ENCODE results near the gene KIF3A.

- TF ChIP-seq, protein P1, sequence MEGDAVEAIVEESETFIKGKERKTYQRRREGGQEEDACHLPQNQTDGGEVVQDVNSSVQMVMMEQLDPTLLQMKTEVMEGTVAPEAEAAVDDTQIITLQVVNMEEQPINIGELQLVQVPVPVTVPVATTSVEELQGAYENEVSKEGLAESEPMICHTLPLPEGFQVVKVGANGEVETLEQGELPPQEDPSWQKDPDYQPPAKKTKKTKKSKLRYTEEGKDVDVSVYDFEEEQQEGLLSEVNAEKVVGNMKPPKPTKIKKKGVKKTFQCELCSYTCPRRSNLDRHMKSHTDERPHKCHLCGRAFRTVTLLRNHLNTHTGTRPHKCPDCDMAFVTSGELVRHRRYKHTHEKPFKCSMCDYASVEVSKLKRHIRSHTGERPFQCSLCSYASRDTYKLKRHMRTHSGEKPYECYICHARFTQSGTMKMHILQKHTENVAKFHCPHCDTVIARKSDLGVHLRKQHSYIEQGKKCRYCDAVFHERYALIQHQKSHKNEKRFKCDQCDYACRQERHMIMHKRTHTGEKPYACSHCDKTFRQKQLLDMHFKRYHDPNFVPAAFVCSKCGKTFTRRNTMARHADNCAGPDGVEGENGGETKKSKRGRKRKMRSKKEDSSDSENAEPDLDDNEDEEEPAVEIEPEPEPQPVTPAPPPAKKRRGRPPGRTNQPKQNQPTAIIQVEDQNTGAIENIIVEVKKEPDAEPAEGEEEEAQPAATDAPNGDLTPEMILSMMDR (conservative IDR thresholded peaks at IDR 0.05; ENCODE audit: low read length): no peak
- TF ChIP-seq EZH2phosphoT487 (IDR thresholded peaks at IDR 0.05; ENCODE audit: borderline replicate concordance): no peak
Observed at GRCh38 chr5:132760601-132761317, 23.4 kb upstream of the KIF3A start.
